Activated T-cell treated with anti-CD3 and anti-CD28 coated beads, Interleukin-2, amount 50 U/mL, for 4 hours (primary cell): ENCODE measurements around the gene CD81. TPM values are rescaled to one million over a fixed set of nuclear protein-coding genes. Genes with fewer than 3 reads are reported as not detected.
A peak's percentile ranks its signal among the peaks of the same experiment; 100 is the strongest.

ENCODE experiments used
- ATAC-seq, 2 donors: fragments of 200-7000 bp; cut with Tn5 transposase; one replicate each; pipeline ENCODE4 v1.10.0; 2021
- DNase-seq: peaks from one replicate; pipeline ENCODE4 v3.0.0-alpha.2; 2020
- H3K27me3 Mint-ChIP-seq: one replicate; pipeline ENCODE4 v1.8.0; 2021; ENCODE audit warnings: low read depth, mixed read lengths
- H3K36me3 Mint-ChIP-seq: one replicate; pipeline ENCODE4 v1.8.0; 2022; ENCODE audit warnings: mixed read lengths; ENCODE audit not compliant: insufficient read depth
- H3K4me1 Mint-ChIP-seq: one replicate; pipeline ENCODE4 v1.8.0; 2021; ENCODE audit warnings: low read depth, mixed read lengths
- H3K4me3 Mint-ChIP-seq: one replicate; pipeline ENCODE4 v1.8.0; 2021; ENCODE audit warnings: mild to moderate bottlenecking, moderate library complexity, mixed read lengths
- H3K9me3 Mint-ChIP-seq: one replicate; pipeline ENCODE4 v1.8.0; 2021; ENCODE audit warnings: mixed read lengths
- total RNA-seq, 3 donors: library from RNA; stranded (reverse); gene quantifications; one replicate each; pipeline ENCODE4 v1.2.1, GENCODE V29; 2021

Gene CD81
- total RNA-seq, 3 donors from 2014 or later: 205 to 227 (median 209) TPM

DNA sequence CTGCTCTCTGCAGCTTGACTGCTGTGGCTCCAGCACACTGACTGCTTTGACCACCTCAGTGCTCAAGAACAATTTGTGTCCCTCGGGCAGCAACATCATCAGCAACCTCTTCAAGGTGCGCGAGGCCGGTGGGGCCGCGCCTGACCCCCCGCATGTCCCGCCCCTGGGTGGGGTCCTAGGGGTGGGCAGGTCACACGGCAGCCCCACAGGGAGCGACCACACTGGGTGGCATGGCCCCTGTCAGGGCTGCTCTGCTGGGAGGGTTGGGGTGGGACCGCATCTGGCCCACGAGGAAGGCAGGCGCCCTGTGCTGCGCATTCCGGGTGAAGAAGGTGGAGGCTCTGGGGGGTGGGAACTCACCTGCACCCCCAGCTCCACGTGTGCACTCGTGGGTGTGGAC is 18.7 kb downstream of the CD81 start:
- no peak overlapping the region for H3K4me3 Mint-ChIP-seq
- no peaks in the 10 kb centered on the region for H3K9me3 Mint-ChIP-seq
- peaks cover 3% of the 10 kb centered on the region for H3K4me1 Mint-ChIP-seq
- ATAC-seq (no peak), DNase-seq (no peak)
- H3K27me3 Mint-ChIP-seq: no peaks in the 10 kb centered on the region
- H3K36me3 Mint-ChIP-seq: peaks cover 7% of the 10 kb centered on the region

DNA sequence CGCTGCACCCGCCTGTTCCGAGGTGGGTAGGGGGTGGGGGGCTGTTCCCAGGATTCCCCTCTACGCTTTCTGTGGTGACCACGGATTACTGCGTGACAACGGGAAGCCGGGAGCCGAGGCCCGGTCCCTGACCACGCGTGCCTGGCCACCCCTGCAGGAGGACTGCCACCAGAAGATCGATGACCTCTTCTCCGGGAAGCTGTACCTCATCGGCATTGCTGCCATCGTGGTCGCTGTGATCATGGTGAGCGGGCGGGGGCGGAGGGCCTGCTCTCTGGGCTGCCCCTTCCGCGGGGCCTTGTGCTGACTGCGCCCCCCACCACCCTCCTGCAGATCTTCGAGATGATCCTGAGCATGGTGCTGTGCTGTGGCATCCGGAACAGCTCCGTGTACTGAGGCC is 19.4 kb downstream of the CD81 start:
- Mint-ChIP-seq H3K27me3 (no peaks in the 10 kb centered on the region), H3K4me1 (peaks cover 5% of the 10 kb centered on the region), H3K4me3 (no peak overlapping the region), H3K36me3 (peaks cover 7% of the 10 kb centered on the region), H3K9me3 (no peaks in the 10 kb centered on the region)
- no peak for DNase-seq
- ATAC-seq: no peak

DNA sequence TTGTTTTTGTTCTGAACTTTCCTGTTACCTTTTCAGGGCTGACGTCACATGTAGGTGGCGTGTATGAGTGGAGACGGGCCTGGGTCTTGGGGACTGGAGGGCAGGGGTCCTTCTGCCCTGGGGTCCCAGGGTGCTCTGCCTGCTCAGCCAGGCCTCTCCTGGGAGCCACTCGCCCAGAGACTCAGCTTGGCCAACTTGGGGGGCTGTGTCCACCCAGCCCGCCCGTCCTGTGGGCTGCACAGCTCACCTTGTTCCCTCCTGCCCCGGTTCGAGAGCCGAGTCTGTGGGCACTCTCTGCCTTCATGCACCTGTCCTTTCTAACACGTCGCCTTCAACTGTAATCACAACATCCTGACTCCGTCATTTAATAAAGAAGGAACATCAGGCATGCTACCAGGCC is 19.9 kb downstream of the CD81 start:
- Mint-ChIP-seq H3K27me3 (no peaks in the 10 kb centered on the region), H3K4me3 (no peak overlapping the region), H3K4me1 (peaks cover 7% of the 10 kb centered on the region), H3K36me3 (peaks cover 7% of the 10 kb centered on the region), H3K9me3 (no peaks in the 10 kb centered on the region)
- DNase-seq: no peak
- ATAC-seq: no peak

DNA sequence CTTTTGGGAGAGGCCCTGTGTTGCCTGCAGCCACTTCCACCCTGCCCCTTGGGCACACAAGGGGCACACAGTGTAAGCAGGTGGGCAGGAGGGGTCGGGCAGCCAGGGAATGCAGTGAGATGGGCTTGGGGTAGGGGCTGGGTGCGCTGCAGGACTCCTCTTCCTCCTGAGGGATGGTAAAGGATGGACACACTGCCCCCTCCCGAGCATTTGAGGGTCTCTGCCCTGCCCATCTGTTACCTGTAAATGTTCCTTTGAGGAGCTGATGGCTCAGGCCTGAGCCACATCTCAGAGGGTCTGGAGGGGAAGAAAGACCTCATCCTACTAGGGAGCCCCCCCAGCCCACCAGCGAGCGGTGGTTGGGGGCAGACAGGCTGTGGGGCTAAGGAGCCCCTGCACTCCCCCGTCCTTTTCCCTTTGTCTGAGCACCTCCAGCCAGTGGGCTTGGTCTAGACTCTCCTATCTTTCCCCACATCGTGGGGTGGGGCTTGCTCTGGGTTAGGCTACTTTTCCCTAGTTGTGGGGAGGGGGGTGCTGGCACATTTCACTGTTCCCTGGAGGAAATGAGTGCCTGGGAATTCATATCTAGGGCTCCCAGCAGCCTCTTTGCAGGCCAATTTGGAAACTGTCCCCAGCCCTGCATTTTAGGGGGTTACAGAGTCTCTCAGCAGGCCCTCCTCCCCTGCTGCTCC is 21.7 kb downstream of the CD81 start:
- peaks cover 11% of the 10 kb centered on the region for H3K4me1 Mint-ChIP-seq
- no peaks in the 10 kb centered on the region for H3K27me3 Mint-ChIP-seq
- no peaks in the 10 kb centered on the region for H3K9me3 Mint-ChIP-seq
- peaks cover 12% of the 10 kb centered on the region for H3K36me3 Mint-ChIP-seq
- DNase-seq: no peak
- no peak for ATAC-seq
- H3K4me3 Mint-ChIP-seq: peak overlapping the region; percentile 90

DNA sequence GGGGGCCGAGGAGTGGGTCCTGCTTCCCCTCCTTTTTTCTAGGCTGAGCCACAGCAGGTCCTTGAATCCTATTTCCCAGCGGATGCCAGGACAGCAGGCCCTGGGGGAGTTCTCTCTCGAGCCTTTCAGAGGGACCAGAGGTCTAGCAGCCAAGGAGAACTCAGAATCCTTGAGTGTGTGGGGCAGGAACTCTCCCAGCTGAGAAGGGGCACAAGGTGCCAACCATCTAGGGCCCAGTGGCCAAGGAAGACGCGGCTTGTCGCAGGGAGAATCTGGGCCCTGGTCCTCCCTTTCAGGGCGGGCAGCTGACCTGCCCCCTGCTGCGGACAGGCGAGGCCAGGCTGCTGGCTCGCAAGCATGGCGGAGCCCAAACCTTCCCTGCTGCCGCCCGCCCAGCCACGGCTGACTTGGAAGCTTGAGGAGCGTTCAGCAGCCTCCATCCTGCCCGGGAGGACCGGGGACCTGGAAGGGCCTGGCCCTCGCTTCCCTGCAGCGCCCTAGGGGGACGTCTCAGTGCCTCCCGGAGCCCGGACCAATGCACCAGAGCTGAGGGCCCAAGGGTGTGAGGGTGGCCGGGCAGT is 22.5 kb downstream of the CD81 start:
- ATAC-seq (peak; percentile 1), DNase-seq (no peak)
- H3K4me1 Mint-ChIP-seq: peaks cover 11% of the 10 kb centered on the region
- H3K27me3 Mint-ChIP-seq: no peaks in the 10 kb centered on the region
- no peaks in the 10 kb centered on the region for H3K9me3 Mint-ChIP-seq
- peak overlapping the region; percentile 90 for H3K4me3 Mint-ChIP-seq
- peaks cover 12% of the 10 kb centered on the region for H3K36me3 Mint-ChIP-seq

DNA sequence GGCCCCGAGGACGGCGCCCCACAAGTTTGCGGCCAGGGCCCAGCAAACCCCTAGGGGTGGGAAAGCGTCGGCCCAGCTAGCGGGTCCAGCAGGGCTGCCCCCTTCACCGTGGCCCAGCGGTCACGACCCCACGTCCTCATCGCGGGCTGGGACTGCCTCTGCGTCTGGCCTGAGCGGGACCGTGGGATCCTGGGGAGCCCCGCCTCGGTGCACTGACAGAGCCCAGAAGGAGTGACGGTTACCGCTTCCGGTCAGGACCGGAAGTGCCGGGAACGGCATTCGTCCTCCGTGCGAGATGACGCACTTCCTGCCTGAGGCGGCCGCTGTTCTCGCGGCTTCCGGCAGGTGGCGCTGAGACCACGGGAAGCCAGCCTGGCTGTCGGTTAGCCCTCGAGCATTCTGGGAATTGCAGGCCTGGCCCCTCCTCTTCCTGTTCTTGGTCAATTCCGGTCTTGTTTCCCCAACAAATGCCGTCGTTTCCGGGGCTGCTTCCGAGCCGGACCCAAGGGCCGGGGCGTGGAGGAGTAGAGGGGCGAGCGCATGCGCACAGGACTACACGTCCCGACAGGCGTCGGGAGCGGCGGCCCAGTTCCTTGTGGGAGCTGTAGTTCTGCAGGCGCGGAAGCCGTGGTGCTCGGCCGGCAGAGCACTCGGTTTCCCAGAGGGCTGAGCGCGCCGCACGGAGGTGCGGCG is 23.1 kb downstream of the CD81 start, which contains the start of gene TSSC4:
Gene TSSC4 (plus strand): TSS at position 682 of the 693 bp plus-strand sequence. CDS start 1,884 bp downstream, outside the sequence.
- peaks cover 11% of the 10 kb centered on the region for H3K4me1 Mint-ChIP-seq
- no peaks in the 10 kb centered on the region for H3K9me3 Mint-ChIP-seq
- H3K4me3 Mint-ChIP-seq: peak within 1 kb of the TSS; percentile 90
- DNase-seq (peak; percentile 98), ATAC-seq (peak; percentile 90 to 92)
- no peaks in the 10 kb centered on the region for H3K27me3 Mint-ChIP-seq
- peaks cover 12% of the 10 kb centered on the region for H3K36me3 Mint-ChIP-seq

DNA sequence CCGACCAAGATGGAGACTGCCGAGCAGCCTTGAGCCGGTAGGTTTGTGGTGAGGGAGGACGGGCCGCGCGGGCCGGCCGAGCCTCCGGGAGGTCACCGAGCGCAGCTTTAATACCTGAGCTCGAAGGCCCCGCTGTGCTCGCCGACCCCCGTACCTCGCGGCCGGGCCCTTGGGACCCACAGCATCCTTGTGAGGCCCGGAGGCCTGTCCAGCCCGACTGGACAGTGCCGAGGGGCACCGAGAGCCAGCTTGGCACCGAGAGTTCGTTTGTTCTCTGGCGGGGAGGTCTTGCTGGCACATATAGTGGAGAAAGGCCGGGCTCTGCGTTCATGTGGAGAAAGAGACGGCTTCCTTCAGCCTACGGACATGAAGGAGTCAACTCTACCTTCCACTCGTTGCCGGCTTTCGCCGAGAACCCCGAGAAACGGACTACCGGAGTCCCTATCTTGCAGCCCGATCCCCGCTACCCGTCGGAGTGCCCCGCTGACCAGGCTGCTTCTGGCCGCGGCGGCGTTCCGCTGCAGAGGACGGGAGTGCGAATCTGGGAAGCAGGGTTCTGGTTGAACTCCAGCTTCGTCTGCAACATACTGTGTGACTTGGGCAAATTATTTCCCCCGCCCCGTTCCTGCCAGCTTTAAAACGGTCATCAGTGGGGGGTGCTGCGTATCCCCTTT is 23.8 kb downstream of the CD81 start:
- peaks cover 11% of the 10 kb centered on the region for H3K4me1 Mint-ChIP-seq
- ATAC-seq (no peak), DNase-seq (no peak)
- peaks cover 12% of the 10 kb centered on the region for H3K36me3 Mint-ChIP-seq
- no peaks in the 10 kb centered on the region for H3K9me3 Mint-ChIP-seq
- H3K4me3 Mint-ChIP-seq: peak overlapping the region; percentile 90
- H3K27me3 Mint-ChIP-seq: no peaks in the 10 kb centered on the region

DNA sequence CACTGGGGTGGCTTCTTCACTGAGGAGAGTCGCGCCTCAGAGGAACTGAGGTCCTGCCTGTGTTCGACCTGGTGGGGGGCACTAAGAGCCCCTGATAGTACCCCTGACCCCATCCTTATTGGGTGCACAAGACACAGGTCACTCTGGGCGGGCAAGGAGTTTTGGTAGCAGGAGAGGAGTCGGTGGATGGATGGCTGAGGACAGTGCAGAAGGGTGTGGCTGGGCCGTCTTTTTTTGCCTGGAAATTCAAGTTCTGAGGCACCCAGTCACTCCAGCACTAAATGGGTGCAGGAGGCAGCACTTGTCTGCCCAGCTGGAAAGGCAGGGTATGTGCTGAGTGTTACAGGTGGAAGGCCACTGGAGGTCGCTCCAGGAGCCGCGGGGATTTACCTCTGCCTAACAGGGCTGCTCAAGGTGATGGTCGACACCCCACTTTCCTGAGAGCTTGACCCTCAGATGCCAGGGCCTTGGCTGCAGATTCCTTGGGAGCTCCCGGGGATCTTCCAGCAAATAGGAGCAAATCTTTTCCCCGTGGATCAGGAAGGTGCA is 24.4 kb downstream of the CD81 start:
- H3K36me3 Mint-ChIP-seq: peaks cover 12% of the 10 kb centered on the region
- peak overlapping the region; percentile 90 for H3K4me3 Mint-ChIP-seq
- H3K9me3 Mint-ChIP-seq: no peaks in the 10 kb centered on the region
- no peak for ATAC-seq
- no peak for DNase-seq
- peaks cover 11% of the 10 kb centered on the region for H3K4me1 Mint-ChIP-seq
- H3K27me3 Mint-ChIP-seq: no peaks in the 10 kb centered on the region

DNA sequence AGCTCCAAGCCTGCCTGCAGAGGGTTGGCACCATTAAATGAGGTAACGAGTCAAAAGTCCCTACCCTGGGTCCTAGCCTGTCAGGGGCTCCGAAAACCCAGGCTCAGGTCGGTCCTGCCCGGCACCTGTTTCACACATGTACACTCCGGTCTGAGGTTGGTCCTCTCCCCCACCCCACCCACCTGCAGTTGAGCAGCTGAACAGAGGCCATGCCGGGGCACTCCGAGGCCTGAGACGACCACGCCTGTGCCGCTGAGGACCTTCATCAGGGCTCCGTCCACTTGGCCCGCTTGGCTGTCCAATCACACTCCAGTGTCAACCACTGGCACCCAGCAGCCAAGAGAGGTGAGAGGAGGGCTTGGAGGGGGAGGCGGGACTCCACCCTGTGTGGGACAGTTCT is 25.0 kb downstream of the CD81 start:
- ATAC-seq: no peak
- Mint-ChIP-seq H3K27me3 (no peaks in the 10 kb centered on the region), H3K4me3 (peak overlapping the region; percentile 90), H3K36me3 (peaks cover 10% of the 10 kb centered on the region), H3K9me3 (no peaks in the 10 kb centered on the region), H3K4me1 (peaks cover 11% of the 10 kb centered on the region)
- DNase-seq: no peak

DNA sequence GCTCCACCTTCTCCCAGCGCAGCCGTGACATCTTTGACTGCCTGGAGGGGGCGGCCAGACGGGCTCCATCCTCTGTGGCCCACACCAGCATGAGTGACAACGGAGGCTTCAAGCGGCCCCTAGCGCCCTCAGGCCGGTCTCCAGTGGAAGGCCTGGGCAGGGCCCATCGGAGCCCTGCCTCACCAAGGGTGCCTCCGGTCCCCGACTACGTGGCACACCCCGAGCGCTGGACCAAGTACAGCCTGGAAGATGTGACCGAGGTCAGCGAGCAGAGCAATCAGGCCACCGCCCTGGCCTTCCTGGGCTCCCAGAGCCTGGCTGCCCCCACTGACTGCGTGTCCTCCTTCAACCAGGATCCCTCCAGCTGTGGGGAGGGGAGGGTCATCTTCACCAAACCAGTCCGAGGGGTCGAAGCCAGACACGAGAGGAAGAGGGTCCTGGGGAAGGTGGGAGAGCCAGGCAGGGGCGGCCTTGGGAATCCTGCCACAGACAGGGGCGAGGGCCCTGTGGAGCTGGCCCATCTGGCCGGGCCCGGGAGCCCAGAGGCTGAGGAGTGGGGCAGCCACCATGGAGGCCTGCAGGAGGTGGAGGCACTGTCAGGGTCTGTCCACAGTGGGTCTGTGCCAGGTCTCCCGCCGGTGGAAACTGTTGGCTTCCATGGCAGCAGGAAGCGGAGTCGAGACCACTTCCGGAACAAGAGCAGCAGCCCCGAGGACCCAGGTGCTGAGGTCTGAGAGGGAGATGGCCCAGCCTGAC is 26.0 kb downstream of the CD81 start:
- DNase-seq (no peak), ATAC-seq (no peak)
- no peaks in the 10 kb centered on the region for H3K27me3 Mint-ChIP-seq
- H3K4me1 Mint-ChIP-seq: peaks cover 11% of the 10 kb centered on the region
- peak overlapping the region; percentile 90 for H3K4me3 Mint-ChIP-seq
- H3K9me3 Mint-ChIP-seq: no peaks in the 10 kb centered on the region
- peaks cover 5% of the 10 kb centered on the region for H3K36me3 Mint-ChIP-seq

DNA sequence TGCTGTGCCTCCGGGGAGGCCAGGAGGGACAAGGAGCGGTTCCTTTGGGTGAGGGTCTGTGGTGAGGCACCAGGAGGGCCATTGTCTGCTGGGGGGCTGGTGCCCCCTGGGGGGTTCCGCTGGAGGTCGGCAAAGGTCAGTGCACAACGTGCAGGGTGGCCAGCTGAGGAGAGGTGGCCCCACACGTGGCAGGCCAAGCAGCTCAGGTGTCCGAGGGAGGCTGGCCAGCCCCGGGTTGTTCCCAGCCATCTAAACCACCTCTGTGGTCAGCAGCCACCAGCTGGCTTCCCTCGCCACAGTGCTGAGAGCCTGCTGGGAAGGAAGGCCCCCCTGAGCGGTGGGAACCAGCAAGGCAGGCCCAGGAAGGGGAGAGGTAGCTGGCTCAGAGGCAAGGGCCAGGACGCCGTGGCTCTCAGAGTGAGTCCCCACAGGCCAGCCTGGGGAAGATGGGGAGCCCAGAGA is 27.7 kb downstream of the CD81 start:
- Mint-ChIP-seq H3K27me3 (no peaks in the 10 kb centered on the region), H3K4me3 (no peak overlapping the region), H3K9me3 (no peaks in the 10 kb centered on the region), H3K4me1 (peaks cover 8% of the 10 kb centered on the region), H3K36me3 (peaks cover 5% of the 10 kb centered on the region)
- DNase-seq (no peak), ATAC-seq (no peak)

DNA sequence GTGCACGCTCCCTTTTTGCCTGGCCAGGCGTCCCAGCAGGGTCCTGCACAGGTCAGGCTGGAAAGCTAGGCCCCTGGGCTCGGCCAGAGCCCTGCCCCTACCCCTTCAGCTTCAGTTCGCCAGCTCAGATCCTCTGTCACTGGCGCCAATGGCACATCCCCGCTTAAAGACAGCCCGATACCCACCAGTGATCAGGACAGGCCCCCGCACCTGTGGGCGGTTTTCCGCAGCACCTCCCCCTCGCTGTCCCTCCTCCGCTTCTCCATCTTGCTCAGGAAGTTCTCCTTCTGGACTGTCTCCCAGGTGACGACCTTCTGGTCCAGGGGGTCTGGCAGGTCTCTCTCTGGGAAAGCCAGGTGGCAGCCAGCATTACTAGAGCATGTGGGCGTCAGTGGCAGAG is 29.3 kb downstream of the CD81 start:
- Mint-ChIP-seq H3K9me3 (no peaks in the 10 kb centered on the region), H3K36me3 (peaks cover 5% of the 10 kb centered on the region), H3K4me1 (peaks cover 6% of the 10 kb centered on the region), H3K27me3 (no peaks in the 10 kb centered on the region), H3K4me3 (no peak overlapping the region)
- ATAC-seq (no peak), DNase-seq (no peak)

DNA sequence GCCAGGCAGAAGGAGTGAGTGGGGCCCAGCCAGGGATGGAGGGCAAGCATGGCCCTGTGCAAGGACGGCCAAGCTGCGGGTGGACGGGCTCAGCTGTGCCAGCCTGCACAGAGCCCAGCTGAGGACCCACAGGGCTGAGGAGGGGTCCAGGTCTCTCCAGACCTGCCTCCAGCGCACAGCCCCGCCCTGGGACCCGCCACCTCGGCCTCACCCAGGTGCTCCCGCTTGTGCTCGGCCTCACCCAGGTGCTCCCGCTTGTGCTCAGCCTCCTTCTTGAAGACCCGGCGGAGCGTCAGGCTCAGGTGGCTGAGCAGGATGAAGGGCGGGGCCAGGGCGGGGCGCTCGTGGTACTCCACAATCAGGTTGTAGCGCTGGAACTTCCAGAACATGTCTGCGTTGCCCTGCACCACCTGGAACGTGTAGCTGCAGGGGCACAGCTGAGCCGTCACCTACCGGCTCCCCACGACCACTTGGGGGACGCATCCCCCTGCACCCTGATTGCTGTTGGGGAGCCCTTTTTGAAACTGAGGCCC is 29.8 kb downstream of the CD81 start:
- Mint-ChIP-seq H3K36me3 (peaks cover 5% of the 10 kb centered on the region), H3K4me3 (no peak overlapping the region), H3K4me1 (peaks cover 5% of the 10 kb centered on the region), H3K9me3 (no peaks in the 10 kb centered on the region), H3K27me3 (no peaks in the 10 kb centered on the region)
- ATAC-seq: no peak
- DNase-seq: no peak
